Measurements from ENCODE around the gene LY6G5C.

The LY6G5C gene

GRCh38 chr6:31720196-31720770 lies 39.4 kb upstream of the LY6G5C start:
- H3K27ac ChIP-seq, result 0 out of 2 replicates have a peak overlapping the region, but pooled peaks have one; percentile 80
- TF ChIP-seq ZFX (IDR thresholded peaks at IDR 0.05) (no peak), CTCF (conservative IDR thresholded peaks at IDR 0.05) (no peak)

- H3K27ac ChIP-seq, result peak overlapping the region; percentile 80
- no peak for TF ChIP-seq CTCF (conservative IDR thresholded peaks at IDR 0.05)
- TF ChIP-seq ZFX (IDR thresholded peaks at IDR 0.05), result no peak
Observed at GRCh38 chr6:31719001-31719400, 38.1 kb upstream of the LY6G5C start.

DNA sequence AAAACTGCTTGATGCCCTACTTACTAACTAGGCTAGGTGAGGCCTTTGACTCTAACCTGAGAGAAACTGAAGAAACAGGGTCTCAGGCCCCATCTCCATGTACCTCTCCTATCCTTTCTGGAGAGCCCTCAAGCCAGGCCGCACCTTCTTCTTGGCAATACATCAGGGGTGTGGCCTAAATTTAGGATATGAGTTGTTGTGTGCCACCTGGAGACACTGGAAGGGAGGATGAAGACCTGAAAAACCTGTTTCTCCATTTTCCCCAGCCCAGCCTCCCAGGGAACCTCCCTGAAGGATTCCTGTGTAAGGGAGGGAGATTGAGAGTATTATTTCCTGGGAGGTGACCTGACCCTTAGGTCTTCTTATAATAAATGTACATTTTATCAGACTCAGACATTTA lies 37.4 kb upstream of the LY6G5C start:
- TF ChIP-seq CTCF (conservative IDR thresholded peaks at IDR 0.05), result no peak
- no peak for TF ChIP-seq ZFX (IDR thresholded peaks at IDR 0.05)
- H3K27ac ChIP-seq, result peak overlapping the region; percentile 80

GRCh38 chr6:31717499-31718222 lies 36.8 kb upstream of the LY6G5C start:
- peak overlapping the region; percentile 80 for H3K27ac ChIP-seq
- 0 out of 2 replicates have a peak, but pooled peaks have one; percentile 7 for TF ChIP-seq ZFX (IDR thresholded peaks at IDR 0.05)
- no peak; the same call in 1 of the 2 replicates for TF ChIP-seq CTCF (conservative IDR thresholded peaks at IDR 0.05)

GRCh38 chr6:31715022-31715958 lies 34.4 kb upstream of the LY6G5C start, which contains the start of gene LY6G6D:
TSS of gene LY6G6D (plus strand) at chr6:31715348. CDS start at chr6:31715356, 8 bp downstream.
- TF ChIP-seq ZFX (IDR thresholded peaks at IDR 0.05), result no peak
- no peak for TF ChIP-seq CTCF (conservative IDR thresholded peaks at IDR 0.05)
- H3K27ac ChIP-seq, result no peak within 1 kb of the TSS

DNA sequence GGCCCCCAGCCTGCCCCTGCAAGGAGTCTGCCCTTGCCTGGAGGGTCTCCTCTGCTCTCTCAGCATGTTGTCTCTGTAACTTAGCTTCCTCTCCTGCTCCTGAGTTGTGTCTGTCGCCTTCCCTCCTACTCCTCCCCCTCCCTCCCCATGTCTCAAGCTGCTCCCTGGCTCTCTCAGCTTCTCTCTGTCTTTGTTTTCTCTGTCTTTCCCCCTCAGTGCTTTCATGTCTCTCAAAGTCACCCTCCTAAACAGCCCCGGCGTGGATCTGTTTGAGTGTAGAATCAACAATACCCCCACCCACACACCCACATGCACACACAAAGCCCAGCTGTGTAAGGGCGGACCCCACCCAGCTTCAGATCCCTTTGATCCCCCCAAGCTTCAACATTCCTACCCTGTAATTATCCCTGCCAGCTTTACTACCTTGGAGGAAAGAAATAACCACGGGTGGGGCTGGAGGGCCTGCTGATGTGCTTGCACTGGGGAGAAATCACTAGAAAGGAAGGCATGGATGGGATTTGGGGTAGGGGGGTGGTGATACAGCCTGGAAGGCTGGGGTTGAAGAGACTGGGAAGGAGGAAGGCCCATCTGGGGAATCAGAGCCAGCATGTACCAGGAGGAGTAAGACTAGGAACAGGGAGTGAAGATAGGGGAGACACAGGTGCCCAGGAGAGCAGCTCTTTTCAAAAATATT lies 33.3 kb upstream of the LY6G5C start:
- no peak for TF ChIP-seq ZFX (IDR thresholded peaks at IDR 0.05)
- TF ChIP-seq CTCF (conservative IDR thresholded peaks at IDR 0.05), result no peak
- no peak overlapping the region for H3K27ac ChIP-seq
